Liver (tissue), 9 donors: ENCODE results near the gene HES3. TPM values are rescaled to one million over a fixed set of nuclear protein-coding genes. Genes with fewer than 3 reads are reported as not detected.

ENCODE experiments used
- DNase-seq: peaks from one replicate; pipeline ENCODE4 v3.0.0-alpha.2; 2017; ENCODE audit warnings: low spot score
- H3K27ac ChIP-seq, 2 donors: one replicate each; pipeline ENCODE4 v1.7.0; 2013; ENCODE audit warnings: inconsistent platforms in 2 of 2, low read length in 2 of 2, control low read depth in 1 of 2, low read depth in 1 of 2, mild to moderate bottlenecking in 1 of 2
- H3K27me3 ChIP-seq, 4 donors: one replicate each; pipeline versions ENCODE4 v1.6.1 to v1.7.0; 2013; ENCODE audit warnings: low read length in 3 of 4, inconsistent platforms in 1 of 4, mild to moderate bottlenecking in 1 of 4, moderate library complexity in 1 of 4; ENCODE audit not compliant: control insufficient read depth in 4 of 4, insufficient read depth in 4 of 4
- H3K36me3 ChIP-seq, 4 donors: one replicate each; pipeline versions ENCODE4 v1.6.1 to v1.7.0; 2013; ENCODE audit warnings: low read length in 3 of 4, mild to moderate bottlenecking in 3 of 4, low read depth in 1 of 4, moderate library complexity in 1 of 4; ENCODE audit not compliant: control insufficient read depth in 4 of 4, insufficient read depth in 3 of 4
- H3K4me1 ChIP-seq, 4 donors: one replicate each; pipeline versions ENCODE4 v1.6.1 to v1.7.0; 2013; ENCODE audit warnings: low read length in 3 of 4, mild to moderate bottlenecking in 3 of 4, moderate library complexity in 1 of 4; ENCODE audit not compliant: control insufficient read depth in 4 of 4, insufficient read depth in 4 of 4
- H3K4me3 ChIP-seq, 3 donors: one replicate each; pipeline versions ENCODE4 v1.6.1 to v1.7.0; 2013; ENCODE audit warnings: low read length in 3 of 3, control low read depth in 1 of 3, low read depth in 1 of 3, mild to moderate bottlenecking in 1 of 3
- H3K9ac ChIP-seq, 2 donors: one replicate each; pipeline ENCODE4 v1.7.0; 2013; ENCODE audit warnings: low read length in 2 of 2, mild to moderate bottlenecking in 2 of 2, moderate library complexity in 2 of 2, control low read depth in 1 of 2, low read depth in 1 of 2
- H3K9me3 ChIP-seq, 4 donors: one replicate each; pipeline versions ENCODE4 v1.6.1 to v1.7.0; 2013; ENCODE audit warnings: low read length in 3 of 4; ENCODE audit not compliant: control insufficient read depth in 4 of 4
- EGR1 ChIP-seq, 2 donors: IDR thresholded peaks; 2 replicates each; pipeline ENCODE4 v1.6.1; 2016 to 2018; ENCODE audit warnings: antibody characterized with exemption in 2 of 2, low read depth in 2 of 2
- FOXA1 ChIP-seq: IDR thresholded peaks from 2 replicates; pipeline ENCODE4 v1.6.1; 2016; ENCODE audit warnings: antibody characterized with exemption
- FOXA2 ChIP-seq: IDR thresholded peaks from 2 replicates; pipeline ENCODE4 v1.6.1; 2016; ENCODE audit warnings: antibody characterized with exemption
- GABPA ChIP-seq, 2 donors: IDR thresholded peaks in 1 of 2; conservative IDR thresholded peaks in 1 of 2; 2 replicates each; pipeline ENCODE4 v1.6.1; 2016; ENCODE audit warnings: antibody characterized with exemption in 2 of 2, mild to moderate bottlenecking in 1 of 2, moderate library complexity in 1 of 2
- HNF4A ChIP-seq, 2 donors: conservative IDR thresholded peaks; 2 replicates each; pipeline ENCODE4 v1.6.1; 2016; ENCODE audit warnings: antibody characterized with exemption in 2 of 2, mild to moderate bottlenecking in 2 of 2
- HNF4G ChIP-seq: IDR thresholded peaks from 2 replicates; pipeline ENCODE4 v1.6.1; 2016; ENCODE audit warnings: antibody characterized with exemption
- JUND ChIP-seq, 2 donors: IDR thresholded peaks; 2 replicates each; pipeline ENCODE4 v1.6.1; 2016; ENCODE audit warnings: antibody characterized with exemption in 2 of 2
- NR2F2 ChIP-seq: IDR thresholded peaks from 2 replicates; pipeline ENCODE4 v1.6.1; 2016; ENCODE audit warnings: antibody characterized with exemption
- RAD21 ChIP-seq, 2 donors: IDR thresholded peaks; 2 replicates each; pipeline ENCODE4 v1.6.1; 2016; ENCODE audit warnings: antibody characterized with exemption in 2 of 2, mild to moderate bottlenecking in 2 of 2
- RXRA ChIP-seq, 2 donors: IDR thresholded peaks; 2 replicates each; pipeline ENCODE4 v1.6.1; 2017 to 2018; ENCODE audit warnings: antibody characterized with exemption in 2 of 2, mild to moderate bottlenecking in 1 of 2
- SP1 ChIP-seq: IDR thresholded peaks from 2 replicates; pipeline ENCODE4 v1.6.1; 2018; ENCODE audit warnings: antibody characterized with exemption, mild to moderate bottlenecking
- TAF1 ChIP-seq: conservative IDR thresholded peaks from 2 replicates; pipeline ENCODE4 v1.6.1; 2016; ENCODE audit warnings: antibody characterized with exemption, mild to moderate bottlenecking
- YY1 ChIP-seq: IDR thresholded peaks from 2 replicates; pipeline ENCODE4 v1.6.1; 2016; ENCODE audit warnings: antibody characterized with exemption, mild to moderate bottlenecking
- WGBS: extraction: QIAGEN DNeasy Blood & Tissue Kit; methylation state at CpG from one replicate; pipeline ENCODE4 v1.1.7; 2013; 5-methylcytosine and 5-hydroxymethylcytosine counted together
- polyA plus RNA-seq, 2 donors: library from polyadenylated mRNA; stranded (reverse) in 1 of 2; unstranded in 1 of 2; fragments of 200-250 nt in 1 of 2; fragments of >200 nt in 1 of 2; fragmentation: Nextera tagmentation in 1 of 2; extraction: Ambion mirVana in 1 of 2; gene quantifications; one replicate each; pipeline versions ENCODE4 v1.2.1 to v1.2.3, GENCODE V29; 2013 to 2015
- total RNA-seq, 2 donors: library from RNA; depleted of rRNA; stranded (reverse); fragments of >200 nt; gene quantifications; one replicate each; pipeline ENCODE4 v1.2.3, GENCODE V29; 2014
- TF ChIP-seq, protein P1 (sequence below): IDR thresholded peaks from 2 replicates; pipeline ENCODE4 v1.6.1; 2016; ENCODE audit warnings: antibody characterized with exemption
- TF ChIP-seq, protein P2 (sequence below): IDR thresholded peaks from 2 replicates; pipeline ENCODE4 v1.6.1; 2016; ENCODE audit warnings: antibody characterized with exemption
- TF ChIP-seq, protein P3 (sequence below): IDR thresholded peaks from 2 replicates; pipeline ENCODE4 v1.6.1; 2016; ENCODE audit warnings: antibody characterized with exemption, mild to moderate bottlenecking
- donor health status: healthy.
- donor health status: healthy.
- donor health status: healthy.
- donor health status: healthy.
- donor health status: healthy.

The HES3 gene
- total and polyA plus RNA-seq, 4 donors: not detected

DNA sequence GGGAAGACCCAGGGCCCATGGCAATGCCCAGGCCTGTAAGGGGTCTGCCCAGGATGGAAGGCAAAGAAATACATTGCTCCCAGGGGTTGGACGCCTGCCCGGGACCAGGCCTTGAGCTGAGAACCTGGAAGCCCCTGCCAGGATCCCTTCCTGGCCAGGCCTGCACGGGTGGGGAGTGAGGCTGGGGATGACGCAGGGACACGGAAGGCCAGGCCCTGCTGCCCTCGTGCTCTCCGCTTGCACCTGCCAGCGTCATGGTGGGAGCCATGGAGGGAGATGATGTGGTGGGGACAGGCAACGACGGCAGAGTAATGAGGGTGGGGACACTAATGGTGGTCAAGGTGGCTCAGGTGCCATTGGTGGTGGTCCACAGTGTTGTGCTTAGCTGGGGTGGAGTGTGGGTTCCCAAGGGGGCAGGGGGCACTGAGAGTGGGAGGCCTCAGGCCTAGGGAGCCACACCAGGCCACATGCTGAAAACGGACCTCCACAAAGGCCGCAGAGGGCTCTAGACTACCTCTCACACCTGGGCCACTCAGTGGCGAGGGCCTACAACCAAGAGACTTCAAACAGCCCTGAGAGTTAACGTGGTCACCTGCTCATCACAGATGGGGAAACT is 4.3 kb downstream of the HES3 start:
- TF ChIP-seq YY1 (no peak), FOXA1 (no peak), EGR1 (IDR thresholded peaks at IDR 0.05; ENCODE audit: low read depth in 2 of 2) (no peak), HNF4A (conservative IDR thresholded peaks at IDR 0.05) (no peak), FOXA2 (no peak), TAF1 (no peak), RAD21 (IDR thresholded peaks at IDR 0.05) (no peak), HNF4G (no peak), GABPA (IDR thresholded peaks at IDR 0.05 in 1 of 2, conservative IDR thresholded peaks at IDR 0.05 in 1 of 2) (no peak), SP1 (no peak), JUND (IDR thresholded peaks at IDR 0.05) (no peak), RXRA (IDR thresholded peaks at IDR 0.05) (no peak), NR2F2 (no peak)
- TF ChIP-seq, protein P1, sequence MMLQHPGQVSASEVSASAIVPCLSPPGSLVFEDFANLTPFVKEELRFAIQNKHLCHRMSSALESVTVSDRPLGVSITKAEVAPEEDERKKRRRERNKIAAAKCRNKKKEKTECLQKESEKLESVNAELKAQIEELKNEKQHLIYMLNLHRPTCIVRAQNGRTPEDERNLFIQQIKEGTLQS: no peak
- TF ChIP-seq, protein P2, sequence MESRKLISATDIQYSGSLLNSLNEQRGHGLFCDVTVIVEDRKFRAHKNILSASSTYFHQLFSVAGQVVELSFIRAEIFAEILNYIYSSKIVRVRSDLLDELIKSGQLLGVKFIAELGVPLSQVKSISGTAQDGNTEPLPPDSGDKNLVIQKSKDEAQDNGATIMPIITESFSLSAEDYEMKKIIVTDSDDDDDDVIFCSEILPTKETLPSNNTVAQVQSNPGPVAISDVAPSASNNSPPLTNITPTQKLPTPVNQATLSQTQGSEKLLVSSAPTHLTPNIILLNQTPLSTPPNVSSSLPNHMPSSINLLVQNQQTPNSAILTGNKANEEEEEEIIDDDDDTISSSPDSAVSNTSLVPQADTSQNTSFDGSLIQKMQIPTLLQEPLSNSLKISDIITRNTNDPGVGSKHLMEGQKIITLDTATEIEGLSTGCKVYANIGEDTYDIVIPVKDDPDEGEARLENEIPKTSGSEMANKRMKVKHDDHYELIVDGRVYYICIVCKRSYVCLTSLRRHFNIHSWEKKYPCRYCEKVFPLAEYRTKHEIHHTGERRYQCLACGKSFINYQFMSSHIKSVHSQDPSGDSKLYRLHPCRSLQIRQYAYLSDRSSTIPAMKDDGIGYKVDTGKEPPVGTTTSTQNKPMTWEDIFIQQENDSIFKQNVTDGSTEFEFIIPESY: no peak
- TF ChIP-seq, protein P3, sequence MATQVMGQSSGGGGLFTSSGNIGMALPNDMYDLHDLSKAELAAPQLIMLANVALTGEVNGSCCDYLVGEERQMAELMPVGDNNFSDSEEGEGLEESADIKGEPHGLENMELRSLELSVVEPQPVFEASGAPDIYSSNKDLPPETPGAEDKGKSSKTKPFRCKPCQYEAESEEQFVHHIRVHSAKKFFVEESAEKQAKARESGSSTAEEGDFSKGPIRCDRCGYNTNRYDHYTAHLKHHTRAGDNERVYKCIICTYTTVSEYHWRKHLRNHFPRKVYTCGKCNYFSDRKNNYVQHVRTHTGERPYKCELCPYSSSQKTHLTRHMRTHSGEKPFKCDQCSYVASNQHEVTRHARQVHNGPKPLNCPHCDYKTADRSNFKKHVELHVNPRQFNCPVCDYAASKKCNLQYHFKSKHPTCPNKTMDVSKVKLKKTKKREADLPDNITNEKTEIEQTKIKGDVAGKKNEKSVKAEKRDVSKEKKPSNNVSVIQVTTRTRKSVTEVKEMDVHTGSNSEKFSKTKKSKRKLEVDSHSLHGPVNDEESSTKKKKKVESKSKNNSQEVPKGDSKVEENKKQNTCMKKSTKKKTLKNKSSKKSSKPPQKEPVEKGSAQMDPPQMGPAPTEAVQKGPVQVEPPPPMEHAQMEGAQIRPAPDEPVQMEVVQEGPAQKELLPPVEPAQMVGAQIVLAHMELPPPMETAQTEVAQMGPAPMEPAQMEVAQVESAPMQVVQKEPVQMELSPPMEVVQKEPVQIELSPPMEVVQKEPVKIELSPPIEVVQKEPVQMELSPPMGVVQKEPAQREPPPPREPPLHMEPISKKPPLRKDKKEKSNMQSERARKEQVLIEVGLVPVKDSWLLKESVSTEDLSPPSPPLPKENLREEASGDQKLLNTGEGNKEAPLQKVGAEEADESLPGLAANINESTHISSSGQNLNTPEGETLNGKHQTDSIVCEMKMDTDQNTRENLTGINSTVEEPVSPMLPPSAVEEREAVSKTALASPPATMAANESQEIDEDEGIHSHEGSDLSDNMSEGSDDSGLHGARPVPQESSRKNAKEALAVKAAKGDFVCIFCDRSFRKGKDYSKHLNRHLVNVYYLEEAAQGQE: no peak
- 82% methylated on average over 14 of the region's 14 CpGs for WGBS
- no peak overlapping the region for H3K9ac ChIP-seq
- H3K27ac ChIP-seq: no peak overlapping the region
- peaks cover 2 to 12% (median 4%) of the 10 kb centered on the region in 4 donors for H3K27me3 ChIP-seq
- no peak for DNase-seq
- peaks cover 0 to 33% (median 12%) of the 10 kb centered on the region in 4 donors for H3K4me1 ChIP-seq
- H3K4me3 ChIP-seq: no peak overlapping the region
- H3K9me3 ChIP-seq: no peaks in the 10 kb centered on the region
- no peaks in the 10 kb centered on the region for H3K36me3 ChIP-seq

GRCh38 chr1:6248932-6249738 is 5.2 kb downstream of the HES3 start:
- peak in 1 of 2 donors; percentile 46 for TF ChIP-seq RXRA (IDR thresholded peaks at IDR 0.05)
- TF ChIP-seq RAD21 (IDR thresholded peaks at IDR 0.05): peak in 1 of 2 donors; percentile 19
- no peak for TF ChIP-seq TAF1
- TF ChIP-seq SP1: peak; percentile 13
- no peak for DNase-seq
- Histone ChIP-seq H3K4me1 (peaks cover 0 to 33% (median 12%) of the 10 kb centered on the region in 4 donors), H3K4me3 (peak overlapping the region in 1 of 3 donors; percentile 21), H3K9ac (no peak overlapping the region), H3K27me3 (peaks cover 0 to 9% (median 2%) of the 10 kb centered on the region in 4 donors), H3K36me3 (no peaks in the 10 kb centered on the region), H3K9me3 (no peaks in the 10 kb centered on the region), H3K27ac (no peak overlapping the region)
- 7% methylated on average over 96 of the region's 96 CpGs for WGBS
